ENCODE data around the gene FARP2. TPM values are rescaled to one million over a fixed set of nuclear protein-coding genes. Genes with fewer than 3 reads are reported as not detected.

Gene FARP2
- total RNA-seq, result 10 to 100 TPM; 26.8 to 37.9 (median 30.2) TPM

- TF ChIP-seq POLR2A (IDR thresholded peaks at IDR 0.05; ENCODE audit: low read depth) (no peak), EP300 (IDR thresholded peaks at IDR 0.05) (no peak), CTCF (IDR thresholded peaks at IDR 0.05) (no peak), POLR2AphosphoS5 (IDR thresholded peaks at IDR 0.05) (peak; percentile 68 to 84)
Measured at GRCh38 chr2:241355983-241356870, at the start of gene FARP2. Gene FARP2 (plus strand): TSS chr2:241356285. CDS start chr2:241373108, 16,823 bp downstream.

GRCh38 chr2:241307055-241307454 is 49.0 kb upstream of the FARP2 start:
- Histone ChIP-seq H3K4me1 (peaks cover 34 to 58% (median 45%) of the 10 kb centered on the region in 4 donors), H3K9me3 (no peaks in the 10 kb centered on the region), H3K4me3 (no peak overlapping the region), H3K36me3 (no peaks in the 10 kb centered on the region), H3K27ac (replicated peaks in 1 of 4) (no peak overlapping the region), H3K27me3 (no peaks in the 10 kb centered on the region)
- intact Hi-C loops (cut with DNase I), result no loop called here
- TF ChIP-seq CTCF (IDR thresholded peaks at IDR 0.05), result no peak
- no peak for TF ChIP-seq EP300 (IDR thresholded peaks at IDR 0.05)
- no peak for TF ChIP-seq POLR2A (IDR thresholded peaks at IDR 0.05; ENCODE audit: low read depth)
- TF ChIP-seq POLR2AphosphoS5 (IDR thresholded peaks at IDR 0.05), result no peak
- no peak for DNase-seq (ENCODE audit: extremely low spot score)
- WGBS, result 85% methylated on average over 6 of the region's 6 CpGs

More at GRCh38 chr2:241355983-241356870, at the start of gene FARP2:
- no peaks in the 10 kb centered on the region for H3K9me3 ChIP-seq
- 0% methylated on average over 13 of the region's 101 CpGs for WGBS
- H3K4me3 ChIP-seq, result peak within 1 kb of the TSS; percentile 64 to 93 (median 83)
- peak within 1 kb of the TSS; percentile 87 to 98 (median 92) for H3K27ac ChIP-seq (replicated peaks in 1 of 4)
- intact Hi-C loops (cut with DNase I), result loop anchor here (5.0 to 10.0 kb wide), 2 partner anchors 39 to 349 kb away; partner anchors contain the start of genes HDLBP, ING5 and SEPTIN2
- H3K4me1 ChIP-seq, result peaks cover 22 to 38% (median 31%) of the 10 kb centered on the region in 4 donors
- peak; percentile 100 for DNase-seq (ENCODE audit: extremely low spot score)
- peaks cover 20 to 37% (median 25%) of the 10 kb centered on the region in 4 donors for H3K36me3 ChIP-seq
- H3K27me3 ChIP-seq, result no peaks in the 10 kb centered on the region

DNA sequence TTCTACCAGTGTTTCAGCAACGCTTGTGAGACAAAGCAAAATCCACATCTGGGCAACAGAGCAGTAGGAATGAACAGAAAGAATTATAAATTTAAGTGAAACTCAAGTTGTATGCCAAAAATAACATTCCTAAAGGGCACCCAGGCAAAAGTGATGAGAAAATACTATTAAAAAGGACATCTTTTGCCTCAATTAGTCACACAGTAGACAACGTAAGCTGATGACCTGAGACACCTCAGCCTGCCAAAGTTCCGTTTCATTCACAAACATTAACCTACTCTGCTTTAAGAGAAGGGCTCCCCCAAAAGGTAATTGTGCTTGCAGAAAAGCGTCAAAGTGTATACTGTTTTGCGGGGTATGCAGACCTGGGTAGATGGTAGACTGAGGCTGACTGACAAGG is 47.8 kb upstream of the FARP2 start:
- intact Hi-C loops (cut with DNase I), result no loop called here
- H3K4me3 ChIP-seq, result no peak overlapping the region
- no peaks in the 10 kb centered on the region for H3K27me3 ChIP-seq
- H3K27ac ChIP-seq (replicated peaks in 1 of 4), result no peak overlapping the region
- H3K9me3 ChIP-seq, result no peaks in the 10 kb centered on the region
- 60% methylated on average over 5 of the region's 5 CpGs for WGBS
- H3K36me3 ChIP-seq, result no peaks in the 10 kb centered on the region
- H3K4me1 ChIP-seq, result peaks cover 22 to 52% (median 40%) of the 10 kb centered on the region in 4 donors
- no peak for TF ChIP-seq EP300 (IDR thresholded peaks at IDR 0.05)
- no peak for TF ChIP-seq POLR2A (IDR thresholded peaks at IDR 0.05; ENCODE audit: low read depth)
- no peak for TF ChIP-seq CTCF (IDR thresholded peaks at IDR 0.05)
- no peak for TF ChIP-seq POLR2AphosphoS5 (IDR thresholded peaks at IDR 0.05)
- no peak for DNase-seq (ENCODE audit: extremely low spot score)

- H3K4me3 ChIP-seq, result no peak overlapping the region
Measured at GRCh38 chr2:241308832-241309500, 47.1 kb upstream of the FARP2 start.

More at GRCh38 chr2:241308832-241309500, 47.1 kb upstream of the FARP2 start:
- Histone ChIP-seq H3K27ac (replicated peaks in 1 of 4) (no peak overlapping the region), H3K4me1 (peaks cover 22 to 52% (median 40%) of the 10 kb centered on the region in 4 donors), H3K36me3 (no peaks in the 10 kb centered on the region), H3K9me3 (no peaks in the 10 kb centered on the region), H3K27me3 (no peaks in the 10 kb centered on the region)
- 88% methylated on average over 18 of the region's 18 CpGs for WGBS
- TF ChIP-seq POLR2AphosphoS5 (IDR thresholded peaks at IDR 0.05) (no peak), CTCF (IDR thresholded peaks at IDR 0.05) (no peak), EP300 (IDR thresholded peaks at IDR 0.05) (no peak), POLR2A (IDR thresholded peaks at IDR 0.05; ENCODE audit: low read depth) (no peak)
- intact Hi-C loops (cut with DNase I), result no loop called here
- no peak for DNase-seq (ENCODE audit: extremely low spot score)

Data from esophagus muscularis mucosa (tissue), 4 donors.